Measurements from ENCODE around the gene PCCA. TPM values are rescaled to one million over a fixed set of nuclear protein-coding genes. Genes with fewer than 3 reads are reported as not detected.

The PCCA gene
- total RNA-seq, 1 donor from 2014 or later = 33.3 TPM

DNA sequence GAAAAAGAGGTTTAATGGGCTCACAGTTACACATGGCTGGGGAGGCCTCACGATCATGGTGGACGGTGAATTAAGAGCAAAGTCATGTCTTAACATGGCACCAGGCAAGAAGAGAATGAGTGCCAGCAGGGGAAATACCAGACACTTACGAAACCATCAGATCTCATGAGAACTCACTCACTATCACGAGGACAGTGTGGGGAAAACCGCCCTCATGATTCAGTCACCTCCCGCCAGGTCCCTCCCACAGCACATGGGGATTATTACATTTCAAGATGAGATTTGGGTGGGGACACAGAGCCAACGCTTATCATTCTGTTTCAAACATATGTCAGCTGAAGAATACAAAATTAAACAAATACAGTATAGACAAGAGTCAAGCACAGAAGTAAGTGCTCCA is 165.1 kb downstream of the PCCA start:
- Mint-ChIP-seq H3K27me3 (ENCODE audit: unreplicated experiment) (no peaks in the 10 kb centered on the region), H3K36me3 (ENCODE audit: low read depth, unreplicated experiment) (peaks cover 8% of the 10 kb centered on the region), H3K9me3 (ENCODE audit: unreplicated experiment) (no peaks in the 10 kb centered on the region), H3K27ac (ENCODE audit: unreplicated experiment) (no peak overlapping the region), H3K4me3 (ENCODE audit: unreplicated experiment) (no peak overlapping the region), H3K4me1 (ENCODE audit: unreplicated experiment) (peaks cover 14% of the 10 kb centered on the region)
- no peak for DNase-seq (ENCODE audit: low spot score)
- TF ChIP-seq, protein P1, sequence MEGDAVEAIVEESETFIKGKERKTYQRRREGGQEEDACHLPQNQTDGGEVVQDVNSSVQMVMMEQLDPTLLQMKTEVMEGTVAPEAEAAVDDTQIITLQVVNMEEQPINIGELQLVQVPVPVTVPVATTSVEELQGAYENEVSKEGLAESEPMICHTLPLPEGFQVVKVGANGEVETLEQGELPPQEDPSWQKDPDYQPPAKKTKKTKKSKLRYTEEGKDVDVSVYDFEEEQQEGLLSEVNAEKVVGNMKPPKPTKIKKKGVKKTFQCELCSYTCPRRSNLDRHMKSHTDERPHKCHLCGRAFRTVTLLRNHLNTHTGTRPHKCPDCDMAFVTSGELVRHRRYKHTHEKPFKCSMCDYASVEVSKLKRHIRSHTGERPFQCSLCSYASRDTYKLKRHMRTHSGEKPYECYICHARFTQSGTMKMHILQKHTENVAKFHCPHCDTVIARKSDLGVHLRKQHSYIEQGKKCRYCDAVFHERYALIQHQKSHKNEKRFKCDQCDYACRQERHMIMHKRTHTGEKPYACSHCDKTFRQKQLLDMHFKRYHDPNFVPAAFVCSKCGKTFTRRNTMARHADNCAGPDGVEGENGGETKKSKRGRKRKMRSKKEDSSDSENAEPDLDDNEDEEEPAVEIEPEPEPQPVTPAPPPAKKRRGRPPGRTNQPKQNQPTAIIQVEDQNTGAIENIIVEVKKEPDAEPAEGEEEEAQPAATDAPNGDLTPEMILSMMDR (IDR thresholded peaks at IDR 0.05; ENCODE audit: unreplicated experiment) = no peak

DNA sequence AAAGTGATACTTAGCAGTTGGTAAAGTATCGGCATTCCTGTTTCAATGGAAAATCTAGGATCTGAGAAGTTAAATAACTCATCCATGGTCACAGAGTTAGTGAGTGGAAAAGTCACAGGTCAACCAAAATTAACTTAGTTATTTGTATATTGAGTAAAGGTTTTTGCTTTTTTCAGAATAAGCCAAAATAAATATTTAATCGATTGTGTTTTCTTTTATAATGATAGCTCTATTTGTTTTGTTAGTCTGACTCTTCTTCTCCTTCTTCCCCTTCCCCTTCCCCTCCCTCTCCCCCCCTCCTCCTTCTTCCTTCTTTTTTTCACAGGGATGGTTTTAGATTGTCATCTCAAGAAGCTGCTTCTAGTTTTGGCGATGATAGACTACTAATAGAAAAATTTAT is 173.5 kb downstream of the PCCA start:
- no peak overlapping the region for H3K27ac Mint-ChIP-seq (ENCODE audit: unreplicated experiment)
- H3K27me3 Mint-ChIP-seq (ENCODE audit: unreplicated experiment) = no peaks in the 10 kb centered on the region
- no peak overlapping the region for H3K4me3 Mint-ChIP-seq (ENCODE audit: unreplicated experiment)
- no peaks in the 10 kb centered on the region for H3K4me1 Mint-ChIP-seq (ENCODE audit: unreplicated experiment)
- no peak for DNase-seq (ENCODE audit: low spot score)
- TF ChIP-seq, protein P1 (IDR thresholded peaks at IDR 0.05; ENCODE audit: unreplicated experiment) = no peak
- peaks cover 4% of the 10 kb centered on the region for H3K36me3 Mint-ChIP-seq (ENCODE audit: low read depth, unreplicated experiment)
- H3K9me3 Mint-ChIP-seq (ENCODE audit: unreplicated experiment) = no peaks in the 10 kb centered on the region

DNA sequence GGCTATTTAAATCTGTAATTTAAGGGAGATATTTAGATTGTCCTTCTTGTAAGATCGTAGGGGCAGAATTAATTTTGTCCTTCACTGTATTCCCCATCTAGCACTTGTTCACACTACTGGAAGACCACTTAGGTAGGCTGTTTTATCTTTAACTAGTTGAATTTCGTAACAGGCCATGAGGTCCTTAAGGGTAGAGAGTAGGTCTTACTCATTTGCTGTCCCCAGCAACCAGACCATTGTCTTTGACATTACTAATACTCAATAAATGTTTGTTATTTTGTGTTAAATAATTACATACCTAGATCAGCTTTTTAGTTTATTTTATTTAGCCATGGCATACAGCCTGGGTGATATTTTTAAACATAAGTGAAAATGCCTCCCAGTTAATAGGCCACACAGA is 177.1 kb downstream of the PCCA start:
- DNase-seq (ENCODE audit: low spot score) = no peak
- H3K4me1 Mint-ChIP-seq (ENCODE audit: unreplicated experiment) = peaks cover 9% of the 10 kb centered on the region
- TF ChIP-seq, protein P1 (IDR thresholded peaks at IDR 0.05; ENCODE audit: unreplicated experiment) = no peak
- H3K27me3 Mint-ChIP-seq (ENCODE audit: unreplicated experiment) = peaks cover 2% of the 10 kb centered on the region
- H3K4me3 Mint-ChIP-seq (ENCODE audit: unreplicated experiment) = no peak overlapping the region
- H3K27ac Mint-ChIP-seq (ENCODE audit: unreplicated experiment) = no peak overlapping the region
- peaks cover 13% of the 10 kb centered on the region for H3K36me3 Mint-ChIP-seq (ENCODE audit: low read depth, unreplicated experiment)
- H3K9me3 Mint-ChIP-seq (ENCODE audit: unreplicated experiment) = no peaks in the 10 kb centered on the region

DNA sequence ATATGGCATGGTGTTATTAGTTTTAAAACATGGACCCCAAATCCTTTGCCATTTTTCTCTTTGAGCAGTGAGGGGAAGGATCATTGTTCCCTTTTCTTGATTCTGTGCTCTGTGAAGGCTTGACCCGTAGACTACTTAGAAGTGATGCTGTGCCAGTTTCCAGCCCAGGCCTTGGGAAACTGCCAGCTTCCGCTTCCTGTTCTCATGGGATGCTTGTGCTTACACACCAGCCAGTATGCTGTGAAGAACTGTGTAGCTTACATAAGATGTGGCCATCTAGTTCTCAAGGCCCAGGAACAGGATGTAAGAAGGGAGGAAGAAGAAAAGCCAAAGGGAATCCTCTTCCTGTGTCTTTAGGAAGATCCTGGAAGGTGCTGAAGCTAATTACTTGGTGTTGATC is 180.9 kb downstream of the PCCA start:
- DNase-seq (ENCODE audit: low spot score) = peak; percentile 26
- Mint-ChIP-seq H3K4me3 (ENCODE audit: unreplicated experiment) (no peak overlapping the region), H3K36me3 (ENCODE audit: low read depth, unreplicated experiment) (peaks cover 17% of the 10 kb centered on the region), H3K27ac (ENCODE audit: unreplicated experiment) (peak overlapping the region; percentile 68), H3K27me3 (ENCODE audit: unreplicated experiment) (peaks cover 2% of the 10 kb centered on the region), H3K4me1 (ENCODE audit: unreplicated experiment) (peaks cover 30% of the 10 kb centered on the region), H3K9me3 (ENCODE audit: unreplicated experiment) (no peaks in the 10 kb centered on the region)
- TF ChIP-seq, protein P1 (IDR thresholded peaks at IDR 0.05; ENCODE audit: unreplicated experiment) = no peak

DNA sequence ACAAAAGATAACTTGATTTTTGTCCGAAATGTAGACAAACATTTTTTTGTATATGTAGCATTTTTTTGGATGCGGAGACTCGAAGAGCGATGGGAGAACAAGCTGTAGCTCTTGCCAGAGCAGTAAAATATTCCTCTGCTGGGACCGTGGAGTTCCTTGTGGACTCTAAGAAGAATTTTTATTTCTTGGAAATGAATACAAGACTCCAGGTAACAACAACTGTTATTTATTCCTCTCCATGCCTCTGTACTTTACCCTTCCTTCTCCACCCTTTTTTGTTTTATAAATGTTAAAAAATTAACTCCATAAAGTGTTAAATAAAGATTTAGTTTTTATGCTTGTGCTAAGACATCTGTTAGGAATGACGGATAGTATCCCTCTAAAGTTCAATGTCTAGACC is 184.2 kb downstream of the PCCA start:
- Mint-ChIP-seq H3K4me1 (ENCODE audit: unreplicated experiment) (peaks cover 33% of the 10 kb centered on the region), H3K36me3 (ENCODE audit: low read depth, unreplicated experiment) (peaks cover 21% of the 10 kb centered on the region), H3K27me3 (ENCODE audit: unreplicated experiment) (peaks cover 2% of the 10 kb centered on the region), H3K9me3 (ENCODE audit: unreplicated experiment) (no peaks in the 10 kb centered on the region), H3K4me3 (ENCODE audit: unreplicated experiment) (no peak overlapping the region), H3K27ac (ENCODE audit: unreplicated experiment) (no peak overlapping the region)
- DNase-seq (ENCODE audit: low spot score) = no peak
- TF ChIP-seq, protein P1 (IDR thresholded peaks at IDR 0.05; ENCODE audit: unreplicated experiment) = no peak

Measured in endothelial cell (in vitro differentiated cells).